ENCODE data around the gene NGRN. TPM values are rescaled to one million over a fixed set of nuclear protein-coding genes. Genes with fewer than 3 reads are reported as not detected.

Gene NGRN
- total RNA-seq, 2 donors from 2014 or later, result 56.5 to 60.4 TPM

DNA sequence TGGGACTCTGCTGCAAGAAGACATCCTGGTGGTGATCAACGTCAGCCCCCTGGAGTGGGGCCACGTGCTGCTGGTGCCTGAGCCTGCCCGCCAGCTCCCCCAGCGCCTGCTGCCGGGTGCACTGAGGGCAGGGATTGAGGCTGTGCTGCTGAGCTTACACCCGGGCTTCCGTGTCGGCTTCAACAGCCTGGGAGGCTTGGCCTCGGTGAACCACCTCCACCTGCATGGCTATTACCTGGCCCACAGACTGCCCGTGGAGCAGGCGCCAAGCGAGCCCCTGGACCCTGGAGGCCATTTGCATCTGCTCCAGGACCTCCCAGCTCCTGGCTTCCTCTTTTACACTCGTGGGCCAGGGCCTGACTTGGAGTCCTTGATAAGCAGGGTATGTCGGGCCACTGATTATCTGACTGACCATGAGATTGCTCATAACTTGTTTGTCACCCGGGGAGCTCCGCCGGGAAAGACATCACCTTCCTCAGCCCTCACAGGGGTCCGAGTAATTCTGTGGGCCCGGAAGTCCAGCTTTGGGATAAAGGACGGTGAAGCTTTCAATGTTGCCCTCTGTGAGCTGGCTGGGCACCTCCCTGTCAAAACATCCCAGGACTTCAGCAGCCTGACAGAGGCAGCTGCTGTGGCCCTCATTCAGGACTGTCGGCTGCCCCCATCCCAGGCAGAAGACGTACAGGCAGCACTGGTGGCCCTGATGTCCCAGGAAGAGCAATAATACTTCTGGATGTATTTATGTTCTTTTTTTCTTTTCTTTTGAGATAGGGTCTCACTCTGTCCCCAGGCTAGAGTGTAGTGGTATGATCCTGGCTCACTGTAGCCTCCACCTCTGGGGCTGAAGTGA lies 23.9 kb upstream of the NGRN start:
- H3K4me1 ChIP-seq, result no peaks in the 10 kb centered on the region
- no peak overlapping the region for H3K9ac ChIP-seq (ENCODE audit: low read depth in 2 of 2, low read length in 2 of 2)
- no peaks in the 10 kb centered on the region for H3K36me3 ChIP-seq
- H3K9me3 ChIP-seq, result no peaks in the 10 kb centered on the region
- no peak overlapping the region for H3K4me3 ChIP-seq
- intact Hi-C loops (cut with DNase I), result no loop called here
- TF ChIP-seq, protein P1, sequence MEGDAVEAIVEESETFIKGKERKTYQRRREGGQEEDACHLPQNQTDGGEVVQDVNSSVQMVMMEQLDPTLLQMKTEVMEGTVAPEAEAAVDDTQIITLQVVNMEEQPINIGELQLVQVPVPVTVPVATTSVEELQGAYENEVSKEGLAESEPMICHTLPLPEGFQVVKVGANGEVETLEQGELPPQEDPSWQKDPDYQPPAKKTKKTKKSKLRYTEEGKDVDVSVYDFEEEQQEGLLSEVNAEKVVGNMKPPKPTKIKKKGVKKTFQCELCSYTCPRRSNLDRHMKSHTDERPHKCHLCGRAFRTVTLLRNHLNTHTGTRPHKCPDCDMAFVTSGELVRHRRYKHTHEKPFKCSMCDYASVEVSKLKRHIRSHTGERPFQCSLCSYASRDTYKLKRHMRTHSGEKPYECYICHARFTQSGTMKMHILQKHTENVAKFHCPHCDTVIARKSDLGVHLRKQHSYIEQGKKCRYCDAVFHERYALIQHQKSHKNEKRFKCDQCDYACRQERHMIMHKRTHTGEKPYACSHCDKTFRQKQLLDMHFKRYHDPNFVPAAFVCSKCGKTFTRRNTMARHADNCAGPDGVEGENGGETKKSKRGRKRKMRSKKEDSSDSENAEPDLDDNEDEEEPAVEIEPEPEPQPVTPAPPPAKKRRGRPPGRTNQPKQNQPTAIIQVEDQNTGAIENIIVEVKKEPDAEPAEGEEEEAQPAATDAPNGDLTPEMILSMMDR (IDR thresholded peaks at IDR 0.05), result no peak
- no peaks in the 10 kb centered on the region for H3K27me3 ChIP-seq
- no peak overlapping the region for H3K27ac ChIP-seq
- no peak for DNase-seq

DNA sequence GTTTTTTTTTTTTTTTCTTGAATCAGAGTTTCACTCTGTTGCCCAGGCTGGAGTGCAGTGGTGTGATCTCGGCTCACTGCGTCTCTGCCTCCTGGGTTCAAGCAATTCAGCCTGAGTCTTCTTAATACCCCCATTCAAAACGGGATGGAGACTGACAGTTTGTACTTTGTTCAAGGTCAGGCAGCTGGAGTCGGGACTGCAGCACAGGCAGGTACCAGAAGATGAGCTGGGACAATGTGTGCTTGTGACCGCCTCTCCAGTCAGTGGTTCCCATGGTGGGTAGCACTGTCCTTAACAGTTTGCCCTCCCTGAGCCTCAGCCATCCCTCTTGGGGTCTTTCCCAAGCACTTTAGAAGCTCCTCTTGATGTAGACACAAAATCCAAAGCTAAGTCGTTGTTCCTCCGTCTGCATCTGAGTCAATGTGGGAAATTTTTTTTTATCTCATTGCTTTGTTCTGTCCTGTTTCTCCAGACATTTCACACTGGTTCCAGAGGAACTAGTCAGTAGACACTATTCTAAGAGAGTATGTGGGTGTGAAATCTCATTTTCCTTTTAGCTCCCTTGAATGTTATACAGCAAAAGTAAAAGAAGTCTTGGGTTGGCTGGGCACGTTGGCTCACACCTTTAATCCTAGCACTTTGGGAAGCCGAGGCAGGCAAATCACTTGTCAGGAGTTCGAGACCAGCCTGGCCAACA lies 21.4 kb upstream of the NGRN start:
- TF ChIP-seq, protein P1 (IDR thresholded peaks at IDR 0.05), result no peak
- intact Hi-C loops (cut with DNase I), result no loop called here
- H3K27me3 ChIP-seq, result no peaks in the 10 kb centered on the region
- no peak overlapping the region for H3K27ac ChIP-seq
- no peak overlapping the region for H3K9ac ChIP-seq (ENCODE audit: low read depth in 2 of 2, low read length in 2 of 2)
- no peak overlapping the region for H3K4me3 ChIP-seq
- H3K4me1 ChIP-seq, result no peaks in the 10 kb centered on the region
- no peak for DNase-seq
- H3K36me3 ChIP-seq, result no peaks in the 10 kb centered on the region
- H3K9me3 ChIP-seq, result no peaks in the 10 kb centered on the region

DNA sequence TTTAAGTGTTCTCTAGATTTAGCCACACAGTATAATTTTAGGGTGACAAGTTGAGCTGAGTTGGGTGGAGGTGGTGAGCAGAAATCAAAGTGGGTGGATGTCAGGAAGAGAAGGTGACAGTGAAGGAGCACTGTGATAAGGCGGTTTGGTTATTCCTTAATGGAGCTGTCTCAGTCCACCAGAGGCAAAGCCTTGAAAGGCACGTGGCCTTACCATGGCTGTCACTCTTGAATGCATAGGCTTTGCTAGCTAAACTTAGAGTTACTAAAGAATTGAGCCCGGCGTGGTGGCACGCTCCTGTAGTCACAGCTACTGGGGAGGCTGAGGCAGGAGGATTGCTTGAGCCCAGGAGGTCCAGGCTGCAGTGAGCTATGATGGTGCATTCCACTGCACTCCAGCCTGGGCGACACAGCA lies 16.7 kb upstream of the NGRN start:
- intact Hi-C loops (cut with DNase I), result no loop called here
- Histone ChIP-seq H3K36me3 (no peaks in the 10 kb centered on the region), H3K27ac (no peak overlapping the region), H3K4me3 (peak overlapping the region; percentile 57), H3K27me3 (no peaks in the 10 kb centered on the region), H3K4me1 (no peaks in the 10 kb centered on the region), H3K9me3 (no peaks in the 10 kb centered on the region), H3K9ac (ENCODE audit: low read depth in 2 of 2, low read length in 2 of 2) (peak overlapping the region; percentile 14 to 20)
- DNase-seq, result no peak
- TF ChIP-seq, protein P1 (IDR thresholded peaks at IDR 0.05), result no peak

DNA sequence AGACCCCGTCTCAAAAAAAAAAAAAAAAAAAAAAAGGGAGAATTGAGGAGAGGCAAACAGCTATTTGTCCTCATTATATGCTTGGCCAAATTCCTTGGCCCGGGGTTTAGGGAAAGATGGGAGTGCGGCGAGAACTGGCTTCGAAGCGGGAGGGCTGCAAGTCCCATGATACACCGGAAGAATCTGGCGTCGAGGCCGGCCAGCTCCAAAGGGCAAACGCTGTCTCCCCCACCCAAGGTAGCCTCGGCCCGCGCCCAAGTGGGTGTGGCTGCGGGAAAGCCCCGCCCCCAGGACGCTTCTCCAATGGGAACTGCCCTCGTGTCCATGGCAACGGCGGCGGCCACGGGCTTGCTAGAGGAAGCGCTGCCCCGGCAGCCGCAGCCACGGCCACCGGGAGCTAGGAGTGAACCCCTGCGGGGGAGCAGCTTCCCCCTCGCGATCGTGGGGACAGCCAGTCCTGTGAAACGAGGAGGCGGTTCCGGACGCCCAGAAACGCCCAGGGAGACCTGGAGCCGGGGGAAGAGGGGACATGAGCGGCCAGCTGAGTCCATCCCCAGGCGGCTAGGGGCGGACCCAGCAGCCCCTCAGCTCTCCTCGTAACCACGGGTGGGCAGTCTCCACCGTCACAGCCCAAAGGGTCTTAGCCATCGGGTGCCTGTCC lies 16.1 kb upstream of the NGRN start, which contains the start of gene TTLL13:
TTLL13 (plus strand) TSS at position 354 of the 661 bp plus-strand sequence. CDS start 1,075 bp downstream, outside the sequence.
- peak; percentile 99 for DNase-seq
- Histone ChIP-seq H3K4me1 (no peaks in the 10 kb centered on the region), H3K27ac (no peak within 1 kb of the TSS), H3K36me3 (no peaks in the 10 kb centered on the region), H3K27me3 (no peaks in the 10 kb centered on the region), H3K4me3 (peak within 1 kb of the TSS; percentile 57), H3K9me3 (no peaks in the 10 kb centered on the region), H3K9ac (ENCODE audit: low read depth in 2 of 2, low read length in 2 of 2) (peak within 1 kb of the TSS; percentile 20 to 66)
- TF ChIP-seq, protein P1 (IDR thresholded peaks at IDR 0.05), result no peak
- intact Hi-C loops (cut with DNase I), result no loop called here

DNA sequence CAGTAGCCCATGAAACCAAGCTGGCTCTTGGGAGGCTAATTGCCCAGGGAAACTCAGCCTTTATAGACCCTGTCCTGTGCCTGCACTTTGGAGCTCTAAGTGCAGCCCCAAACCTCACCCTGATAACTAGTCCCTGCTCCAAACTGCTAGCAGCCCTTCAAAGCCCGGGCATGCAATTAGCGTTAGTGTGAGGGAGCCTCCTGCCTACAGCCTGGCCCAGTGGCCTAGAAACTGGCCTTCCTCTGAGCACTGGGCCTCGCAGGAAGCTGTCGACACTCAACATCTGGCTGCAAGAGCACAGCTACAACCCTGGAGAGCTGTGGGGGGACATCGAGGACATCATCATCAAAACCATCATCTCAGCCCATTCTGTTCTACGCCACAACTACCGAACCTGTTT lies 7.7 kb upstream of the NGRN start:
- DNase-seq, result no peak
- no peak overlapping the region for H3K27ac ChIP-seq
- H3K27me3 ChIP-seq, result no peaks in the 10 kb centered on the region
- TF ChIP-seq, protein P1 (IDR thresholded peaks at IDR 0.05), result no peak
- no peaks in the 10 kb centered on the region for H3K9me3 ChIP-seq
- H3K4me1 ChIP-seq, result no peaks in the 10 kb centered on the region
- H3K36me3 ChIP-seq, result no peaks in the 10 kb centered on the region
- H3K4me3 ChIP-seq, result no peak overlapping the region
- intact Hi-C loops (cut with DNase I), result no loop called here
- H3K9ac ChIP-seq (ENCODE audit: low read depth in 2 of 2, low read length in 2 of 2), result no peak overlapping the region
